Mesenchymal stem cell (in vitro differentiated cells and primary cell): ENCODE data around the gene PEMT.

Source experiments
- DNase-seq: peaks from one replicate; pipeline ENCODE4 v3.0.0-alpha.2; 2013
- H2AFZ ChIP-seq: one replicate; pipeline ENCODE4 v1.6.1; 2013; ENCODE audit warnings: low read depth, mild to moderate bottlenecking, control low read depth, inconsistent platforms, low read length, moderate library complexity
- H2AK5ac ChIP-seq: 2 replicates; pipeline ENCODE4 v1.6.1; 2013; ENCODE audit warnings: low read length, moderate library complexity, mild to moderate bottlenecking, inconsistent platforms; ENCODE audit not compliant: severe bottlenecking
- H2BK120ac ChIP-seq: one replicate; pipeline ENCODE4 v1.6.1; 2013; ENCODE audit warnings: low read depth, mild to moderate bottlenecking, inconsistent platforms, low read length, moderate library complexity
- H2BK12ac ChIP-seq, 2 experiments: one replicate each; pipeline ENCODE4 v1.6.1; 2013; ENCODE audit warnings: inconsistent platforms in 2 of 2, low read length in 2 of 2, mild to moderate bottlenecking in 2 of 2, moderate library complexity in 2 of 2, control low read depth in 1 of 2
- H2BK15ac ChIP-seq: one replicate; pipeline ENCODE4 v1.6.1; 2013; ENCODE audit warnings: mild to moderate bottlenecking, low read depth, inconsistent platforms; ENCODE audit not compliant: poor library complexity, severe bottlenecking
- H2BK5ac ChIP-seq: 2 replicates; pipeline ENCODE4 v1.6.1; 2013; ENCODE audit warnings: low read depth, mild to moderate bottlenecking, low read length, control low read depth, inconsistent platforms; ENCODE audit not compliant: poor library complexity, severe bottlenecking
- H3K14ac ChIP-seq, 2 experiments: one replicate each; pipeline ENCODE4 v1.6.1; 2013; ENCODE audit warnings: inconsistent platforms in 2 of 2, low read length in 2 of 2, control low read depth in 1 of 2, mild to moderate bottlenecking in 1 of 2, moderate library complexity in 1 of 2
- H3K18ac ChIP-seq, 2 experiments: one replicate each; pipeline ENCODE4 v1.6.1; 2013; ENCODE audit warnings: inconsistent platforms in 2 of 2, low read length in 2 of 2, control low read depth in 1 of 2, low read depth in 1 of 2, mild to moderate bottlenecking in 1 of 2
- H3K23ac ChIP-seq, 2 experiments: one replicate each; pipeline ENCODE4 v1.6.1; 2013; ENCODE audit warnings: inconsistent platforms in 2 of 2, low read length in 2 of 2, mild to moderate bottlenecking in 2 of 2, moderate library complexity in 2 of 2, control low read depth in 1 of 2
- H3K27ac ChIP-seq: 2 replicates; pipeline ENCODE4 v1.5.1; 2013; ENCODE audit warnings: mild to moderate bottlenecking, moderate library complexity, low read length, control low read depth, inconsistent platforms; ENCODE audit not compliant: poor library complexity, severe bottlenecking
- H3K27me3 ChIP-seq, 2 experiments: 2 replicates each; pipeline versions ENCODE4 v1.6.1 to v1.7.0; 2013; ENCODE audit warnings: low read length in 2 of 2, mild to moderate bottlenecking in 2 of 2, moderate library complexity in 2 of 2, control low read depth in 1 of 2, inconsistent platforms in 1 of 2; ENCODE audit not compliant: control insufficient read depth in 1 of 2, insufficient read depth in 1 of 2
- H3K36me3 ChIP-seq, 2 experiments: 2 replicates each; pipeline versions ENCODE4 v1.6.1 to v1.7.0; 2013; ENCODE audit warnings: low read length in 2 of 2, control low read depth in 1 of 2, inconsistent platforms in 1 of 2, low read depth in 1 of 2, mild to moderate bottlenecking in 1 of 2; ENCODE audit not compliant: insufficient read depth in 2 of 2, control insufficient read depth in 1 of 2
- H3K4ac ChIP-seq, 2 experiments: one replicate each; pipeline ENCODE4 v1.6.1; 2013; ENCODE audit warnings: inconsistent platforms in 2 of 2, low read length in 2 of 2, mild to moderate bottlenecking in 2 of 2, moderate library complexity in 2 of 2, control low read depth in 1 of 2, low read depth in 1 of 2
- H3K4me1 ChIP-seq: 2 replicates; pipeline ENCODE4 v1.6.1; 2013; ENCODE audit warnings: low read depth, low read length, control low read depth; ENCODE audit not compliant: control insufficient read depth, insufficient read depth
- H3K4me2 ChIP-seq: 2 replicates; pipeline ENCODE4 v1.6.1; 2013; ENCODE audit warnings: low read length, mild to moderate bottlenecking, inconsistent platforms; ENCODE audit not compliant: poor library complexity, severe bottlenecking
- H3K4me3 ChIP-seq, 2 experiments: 2 replicates each; pipeline versions ENCODE4 v1.5.1 to v1.7.0; 2013; ENCODE audit warnings: low read length in 2 of 2, mild to moderate bottlenecking in 2 of 2, control low read depth in 1 of 2, low read depth in 1 of 2; ENCODE audit not compliant: insufficient read depth in 1 of 2
- H3K79me1 ChIP-seq: replicated peaks from 2 replicates; pipeline ENCODE4 v1.6.1; 2013; ENCODE audit warnings: mild to moderate bottlenecking, control low read depth, low read length, inconsistent platforms; ENCODE audit not compliant: poor library complexity, severe bottlenecking
- H3K9ac ChIP-seq: 2 replicates; pipeline ENCODE4 v1.7.0; 2013; ENCODE audit warnings: mild to moderate bottlenecking, low read length, moderate library complexity
- H3K9me3 ChIP-seq: 2 replicates; pipeline ENCODE4 v1.7.0; 2013; ENCODE audit warnings: mild to moderate bottlenecking, low read length; ENCODE audit not compliant: control insufficient read depth
- H4K8ac ChIP-seq: one replicate; pipeline ENCODE4 v1.6.1; 2013; ENCODE audit warnings: inconsistent platforms, mild to moderate bottlenecking, low read length, moderate library complexity
- H4K91ac ChIP-seq: one replicate; pipeline ENCODE4 v1.6.1; 2013; ENCODE audit warnings: mild to moderate bottlenecking, low read length, inconsistent platforms
- WGBS: methylation state at CpG from one replicate; pipeline ENCODE4 v1.1.7; 2013; ENCODE audit warnings: mixed read lengths; 5-methylcytosine and 5-hydroxymethylcytosine counted together

PEMT gene

GRCh38 chr17:17624741-17625140 lies 33.2 kb upstream of the PEMT start:
- Histone ChIP-seq H2AK5ac (no peak overlapping the region), H3K4me2 (no peak overlapping the region), H3K4ac (no peak overlapping the region), H3K18ac (no peak overlapping the region), H2BK12ac (no peak overlapping the region), H2BK15ac (no peak overlapping the region), H3K14ac (peak overlapping the region in 1 of 2 experiments; percentile 83), H2BK5ac (no peak overlapping the region), H3K79me1 (no peaks in the 10 kb centered on the region), H3K4me1 (peaks cover 8% of the 10 kb centered on the region), H3K27ac (no peak overlapping the region), H3K4me3 (peak overlapping the region in 1 of 2 experiments; percentile 24), H4K91ac (no peak overlapping the region), H3K36me3 (no peaks in the 10 kb centered on the region), H2AFZ (no peak overlapping the region), H4K8ac (no peak overlapping the region), H3K23ac (no peak overlapping the region), H3K9me3 (no peaks in the 10 kb centered on the region), H3K9ac (no peak overlapping the region), H2BK120ac (no peak overlapping the region), H3K27me3 (peaks cover 10 to 21% of the 10 kb centered on the region in 2 experiments)
- WGBS: 53% methylated on average over 9 of the region's 9 CpGs
- DNase-seq: peak; percentile 41

- H3K79me1 ChIP-seq: no peaks in the 10 kb centered on the region
- no peaks in the 10 kb centered on the region for H3K36me3 ChIP-seq
- no peak overlapping the region for H2BK5ac ChIP-seq
- H3K9me3 ChIP-seq: no peaks in the 10 kb centered on the region
- 96% methylated on average over 9 of the region's 9 CpGs for WGBS
- H3K4me1 ChIP-seq: peaks cover 8% of the 10 kb centered on the region
- no peak overlapping the region for H3K9ac ChIP-seq
- H3K27ac ChIP-seq: no peak overlapping the region
- H2BK12ac ChIP-seq: no peak overlapping the region
- H3K4me2 ChIP-seq: no peak overlapping the region
- no peak overlapping the region for H3K14ac ChIP-seq
- no peak overlapping the region for H2BK120ac ChIP-seq
- no peak for DNase-seq
- no peak overlapping the region for H4K8ac ChIP-seq
- no peak overlapping the region for H2AK5ac ChIP-seq
- H4K91ac ChIP-seq: no peak overlapping the region
- no peak overlapping the region for H3K4ac ChIP-seq
- no peak overlapping the region for H3K4me3 ChIP-seq
- H3K23ac ChIP-seq: no peak overlapping the region
- no peak overlapping the region for H2AFZ ChIP-seq
- H2BK15ac ChIP-seq: no peak overlapping the region
- H3K27me3 ChIP-seq: peaks cover 10 to 21% of the 10 kb centered on the region in 2 experiments
- no peak overlapping the region for H3K18ac ChIP-seq
Measured at GRCh38 chr17:17623904-17624303, 32.4 kb upstream of the PEMT start.

DNA sequence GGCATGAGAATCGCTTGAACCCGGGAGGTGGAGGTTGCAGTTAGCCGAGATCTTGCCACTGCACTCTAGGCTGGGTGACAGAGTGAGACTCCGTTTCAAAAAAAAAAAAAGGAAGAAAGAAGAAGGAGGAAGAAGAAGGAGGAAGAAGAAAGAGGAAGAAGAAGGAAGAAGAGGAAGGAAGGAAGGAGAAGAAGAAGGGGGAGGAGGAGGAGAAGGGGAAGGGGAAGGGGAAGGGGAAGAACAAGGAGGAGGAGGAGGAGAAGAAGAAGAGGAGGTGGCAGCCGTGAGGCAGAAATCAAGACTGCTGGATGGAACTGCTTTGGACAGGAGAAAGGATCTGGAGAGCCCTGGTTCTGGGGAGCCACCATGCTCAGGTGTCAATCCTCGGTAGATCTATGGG lies 29.7 kb upstream of the PEMT start:
- Histone ChIP-seq H3K36me3 (no peaks in the 10 kb centered on the region), H2AK5ac (no peak overlapping the region), H3K9me3 (no peaks in the 10 kb centered on the region), H2BK5ac (no peak overlapping the region), H3K18ac (no peak overlapping the region), H3K27ac (no peak overlapping the region), H3K9ac (no peak overlapping the region), H3K4me2 (no peak overlapping the region), H4K8ac (no peak overlapping the region), H3K23ac (no peak overlapping the region), H3K4me1 (peaks cover 4% of the 10 kb centered on the region), H3K14ac (no peak overlapping the region), H2BK120ac (no peak overlapping the region), H3K79me1 (no peaks in the 10 kb centered on the region), H3K27me3 (peaks cover 10 to 21% of the 10 kb centered on the region in 2 experiments), H3K4ac (no peak overlapping the region), H2BK12ac (no peak overlapping the region), H2BK15ac (no peak overlapping the region), H2AFZ (no peak overlapping the region), H3K4me3 (no peak overlapping the region), H4K91ac (no peak overlapping the region)
- 92% methylated on average over 6 of the region's 6 CpGs for WGBS
- no peak for DNase-seq

GRCh38 chr17:17613708-17614114 lies 22.2 kb upstream of the PEMT start:
- DNase-seq: peak; percentile 75
- H2AK5ac ChIP-seq: no peak overlapping the region
- no peak overlapping the region for H3K4me2 ChIP-seq
- H2BK15ac ChIP-seq: no peak overlapping the region
- H3K27me3 ChIP-seq: peaks cover 0 to 12% of the 10 kb centered on the region in 2 experiments
- H3K23ac ChIP-seq: no peak overlapping the region
- no peaks in the 10 kb centered on the region for H3K36me3 ChIP-seq
- H2AFZ ChIP-seq: no peak overlapping the region
- H3K14ac ChIP-seq: no peak overlapping the region
- no peak overlapping the region for H3K9ac ChIP-seq
- H3K79me1 ChIP-seq: no peaks in the 10 kb centered on the region
- no peak overlapping the region for H4K8ac ChIP-seq
- H3K9me3 ChIP-seq: no peaks in the 10 kb centered on the region
- H2BK5ac ChIP-seq: no peak overlapping the region
- no peak overlapping the region for H3K4me3 ChIP-seq
- no peak overlapping the region for H3K4ac ChIP-seq
- no peak overlapping the region for H2BK12ac ChIP-seq
- 10% methylated on average over 3 of the region's 3 CpGs for WGBS
- no peaks in the 10 kb centered on the region for H3K4me1 ChIP-seq
- H4K91ac ChIP-seq: no peak overlapping the region
- no peak overlapping the region for H3K27ac ChIP-seq
- H3K18ac ChIP-seq: no peak overlapping the region
- no peak overlapping the region for H2BK120ac ChIP-seq
